Measurements from ENCODE around the gene CREB3L2.

CREB3L2 gene

DNA sequence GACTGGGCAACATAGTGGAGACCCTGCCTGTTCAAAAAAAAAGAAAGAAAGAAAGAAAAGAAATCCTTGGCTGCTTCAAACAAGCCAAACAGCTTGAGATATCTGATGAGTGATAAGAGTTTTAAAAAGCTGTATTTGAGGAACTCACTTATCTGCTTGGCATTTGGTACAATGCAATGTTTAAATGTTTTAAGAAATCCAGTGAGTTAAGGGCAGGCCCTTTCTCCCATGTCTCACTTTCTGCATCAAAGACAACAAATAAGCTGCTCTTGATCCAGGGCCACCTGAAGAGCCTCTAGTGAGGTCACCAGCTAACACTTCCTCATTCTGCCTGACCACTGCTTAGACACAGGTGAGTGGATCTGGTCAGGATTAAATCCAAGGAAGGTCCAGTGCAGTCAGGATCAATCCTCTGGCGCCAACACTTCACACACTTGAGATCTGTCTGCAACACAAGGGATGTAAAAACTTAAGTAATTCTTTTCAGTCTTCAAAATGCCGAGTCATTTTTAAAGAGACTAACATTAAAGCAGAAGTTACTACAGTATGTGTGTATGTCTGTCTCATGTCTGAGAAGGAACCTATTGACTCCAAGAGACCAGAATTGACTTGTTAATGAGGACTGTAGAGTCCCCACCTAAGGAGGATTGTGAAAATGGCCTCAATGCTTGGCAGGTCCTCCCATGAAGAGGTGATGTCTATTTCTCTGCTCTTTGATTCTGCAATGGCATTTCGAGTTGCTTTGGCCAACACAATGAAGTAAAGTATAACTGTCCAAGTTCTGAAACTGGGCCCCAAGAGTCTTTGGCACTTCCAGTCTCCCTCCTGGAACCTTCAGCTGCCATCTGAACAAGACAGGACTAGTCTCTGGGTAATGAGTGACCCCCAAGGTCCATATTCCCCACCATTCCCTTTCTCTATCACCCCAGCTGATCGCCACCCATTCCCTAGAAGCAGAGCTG is 43.1 kb downstream of the CREB3L2 start:
- DNase-seq (ENCODE audit: low read depth, low spot score) = no peak
- no peak overlapping the region for H3K4me3 ChIP-seq (ENCODE audit: low read length)

DNA sequence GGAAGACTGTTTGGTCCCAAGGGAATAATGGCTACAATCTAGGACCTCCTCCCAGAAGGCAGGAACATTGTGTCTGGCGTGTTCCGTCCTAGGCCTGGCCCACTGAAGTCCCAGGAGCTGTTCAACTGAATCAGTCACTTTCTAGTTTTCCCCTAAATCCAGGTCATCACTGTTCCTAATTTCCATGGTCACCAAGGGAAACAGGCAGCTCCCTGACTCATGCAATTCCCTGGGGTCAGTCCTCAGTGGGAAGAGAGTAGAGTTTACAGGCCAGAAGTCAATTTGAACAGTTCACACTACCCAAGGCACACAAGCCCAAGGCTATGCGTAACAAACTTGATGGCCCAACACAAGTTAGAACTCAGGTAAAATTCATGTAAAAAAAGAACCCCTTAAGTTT is 44.0 kb downstream of the CREB3L2 start:
- no peak overlapping the region for H3K4me3 ChIP-seq (ENCODE audit: low read length)
- no peak for DNase-seq (ENCODE audit: low read depth, low spot score)

DNA sequence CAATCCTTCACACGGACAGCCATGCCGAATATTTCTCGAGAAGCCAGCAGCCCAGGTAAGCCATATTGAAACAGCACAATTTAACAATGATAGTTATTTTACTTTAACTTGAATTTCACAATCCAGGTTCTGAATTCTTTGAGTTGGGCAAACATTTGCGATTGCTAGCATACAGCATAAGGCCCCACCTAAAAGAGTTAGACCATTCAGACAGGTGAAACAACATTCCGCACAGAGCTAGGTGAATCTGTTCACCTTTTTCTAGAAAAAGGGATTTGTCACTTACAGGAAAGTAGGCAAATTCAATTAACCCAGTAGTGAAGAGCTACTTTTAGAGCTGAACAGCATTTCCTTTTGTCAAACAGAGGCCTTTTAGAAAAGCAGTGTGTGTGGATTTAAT is 45.3 kb downstream of the CREB3L2 start:
- no peak for DNase-seq (ENCODE audit: low read depth, low spot score)
- H3K4me3 ChIP-seq (ENCODE audit: low read length) = no peak overlapping the region

DNA sequence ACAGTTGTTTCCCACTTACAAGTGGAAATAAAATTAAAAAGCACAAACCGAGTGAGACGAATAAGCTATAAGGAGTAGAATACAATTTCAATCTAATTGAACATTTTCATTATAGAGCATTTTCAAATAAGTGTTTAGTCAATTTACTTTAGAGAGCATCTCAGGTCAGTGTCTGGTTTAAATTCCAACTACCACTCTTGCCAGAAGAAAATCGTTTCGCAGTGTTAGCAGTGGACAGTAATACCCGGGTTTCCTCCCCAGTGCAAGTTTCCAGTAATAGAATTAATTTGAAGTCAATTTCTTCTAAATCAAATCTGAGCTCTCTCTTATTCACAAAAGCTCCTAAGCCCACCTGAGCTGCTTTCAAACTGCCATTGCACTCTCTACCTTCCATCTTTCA is 45.7 kb downstream of the CREB3L2 start:
- DNase-seq (ENCODE audit: low read depth, low spot score) = no peak
- no peak overlapping the region for H3K4me3 ChIP-seq (ENCODE audit: low read length)

DNA sequence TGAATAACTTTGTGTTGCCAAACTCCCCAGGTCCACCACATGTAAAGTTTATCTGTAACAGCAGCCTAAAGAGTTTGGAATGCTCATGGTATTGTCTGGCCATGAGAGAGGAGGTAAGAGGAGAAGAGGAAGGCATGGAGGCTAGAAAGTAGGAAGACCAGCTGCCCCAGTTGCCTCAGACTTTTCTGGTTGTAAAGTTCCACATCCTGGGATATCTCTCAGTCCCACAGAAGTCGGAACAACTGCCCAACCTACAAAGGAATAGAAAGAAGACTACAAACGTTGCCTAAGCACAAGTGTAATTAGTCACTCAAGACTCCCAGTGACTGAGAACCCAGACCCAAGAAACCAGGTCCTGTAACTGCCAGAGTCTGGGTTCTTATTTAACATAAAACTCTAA is 47.3 kb downstream of the CREB3L2 start:
- no peak overlapping the region for H3K4me3 ChIP-seq (ENCODE audit: low read length)

DNA sequence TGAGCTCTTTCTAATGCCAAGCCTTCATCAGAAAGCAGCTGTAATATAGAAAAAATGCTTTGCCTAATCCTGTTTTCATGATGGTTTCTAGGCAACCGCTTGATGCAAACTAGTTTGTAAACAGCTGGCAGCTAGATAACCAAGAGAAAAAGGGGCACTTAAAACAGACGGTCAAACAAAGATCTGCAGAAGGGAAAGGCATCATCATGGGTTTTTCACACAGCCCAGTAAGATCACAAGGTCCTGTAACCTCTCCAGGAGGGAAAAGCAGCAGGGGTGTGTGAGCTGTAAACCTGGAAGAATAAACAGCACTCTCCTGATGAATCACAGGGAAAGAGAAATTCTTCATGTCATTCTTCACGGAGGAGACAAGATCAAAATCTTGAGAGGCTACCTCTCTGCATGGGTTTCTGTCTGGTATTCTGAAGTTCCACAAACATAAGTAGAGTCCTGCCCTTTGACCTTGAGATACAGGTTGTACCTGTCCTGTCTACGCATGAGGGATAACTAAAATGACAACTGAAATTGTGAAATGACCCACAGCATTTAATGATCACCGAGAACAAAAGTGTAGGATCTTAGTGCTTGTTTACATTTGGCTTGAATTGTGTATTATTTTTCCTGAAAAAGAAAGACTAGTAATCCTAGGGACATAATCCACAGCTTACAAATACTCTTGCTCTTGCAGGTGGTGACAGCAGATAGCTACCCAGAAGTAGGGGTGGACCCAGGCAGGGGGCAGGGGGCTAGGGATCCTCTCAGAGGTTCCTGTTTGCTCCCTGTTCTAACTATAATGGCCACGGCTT is 48.0 kb downstream of the CREB3L2 start:
- H3K4me3 ChIP-seq (ENCODE audit: low read length) = no peak overlapping the region
- DNase-seq (ENCODE audit: low read depth, low spot score) = no peak

More for the DNA sequence above, 47.3 kb downstream of the CREB3L2 start:
- DNase-seq (ENCODE audit: low read depth, low spot score) = no peak

DNA sequence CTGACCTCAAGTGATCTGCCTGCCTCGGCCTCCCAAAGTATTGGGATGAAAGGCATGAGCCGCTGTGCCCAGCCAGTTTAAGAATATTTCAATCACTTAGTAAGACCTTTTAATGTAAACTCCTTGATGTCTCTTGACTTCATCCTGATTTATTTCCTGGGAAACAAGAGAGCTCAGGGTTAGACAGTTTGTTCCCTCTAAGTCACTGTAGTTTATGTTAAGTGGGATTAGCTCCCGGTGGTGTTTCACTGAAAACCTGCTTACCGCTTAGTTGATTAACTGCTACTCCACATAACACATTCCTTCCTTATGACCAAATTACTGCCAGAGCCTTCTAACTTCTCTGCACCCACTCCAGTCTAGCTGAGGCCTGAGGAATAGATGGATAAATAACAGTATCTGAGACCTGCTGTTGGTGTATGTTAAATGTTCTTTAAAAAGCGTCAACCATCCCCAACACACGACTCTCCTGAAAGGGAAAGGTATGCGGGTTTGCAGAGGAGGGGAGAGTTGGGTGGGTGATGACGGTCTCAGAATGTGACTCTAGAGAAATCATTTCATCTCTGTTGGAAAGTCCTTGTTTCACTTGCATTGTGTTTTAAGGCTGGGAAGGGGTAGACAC is 48.7 kb downstream of the CREB3L2 start:
- DNase-seq (ENCODE audit: low read depth, low spot score) = no peak
- H3K4me3 ChIP-seq (ENCODE audit: low read length) = no peak overlapping the region

DNA sequence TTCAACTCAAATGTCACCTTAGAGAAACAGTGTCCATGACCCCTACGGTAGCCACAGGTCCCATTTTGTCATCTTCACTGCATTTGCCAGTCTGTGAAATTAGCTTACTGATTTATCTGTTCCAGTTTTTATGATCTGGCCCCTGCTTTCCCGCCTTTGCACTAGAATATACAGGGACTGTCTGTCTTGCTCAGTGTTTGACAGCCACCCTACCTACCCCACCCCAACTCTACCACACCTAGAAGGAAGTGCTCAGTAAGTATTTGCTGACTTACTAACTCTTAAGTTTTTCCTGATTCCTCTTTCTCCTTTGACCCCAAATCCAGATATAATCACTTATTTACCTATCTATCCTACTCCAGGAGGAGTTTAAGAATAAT is 49.5 kb downstream of the CREB3L2 start:
- no peak for DNase-seq (ENCODE audit: low read depth, low spot score)
- H3K4me3 ChIP-seq (ENCODE audit: low read length) = no peak overlapping the region

DNA sequence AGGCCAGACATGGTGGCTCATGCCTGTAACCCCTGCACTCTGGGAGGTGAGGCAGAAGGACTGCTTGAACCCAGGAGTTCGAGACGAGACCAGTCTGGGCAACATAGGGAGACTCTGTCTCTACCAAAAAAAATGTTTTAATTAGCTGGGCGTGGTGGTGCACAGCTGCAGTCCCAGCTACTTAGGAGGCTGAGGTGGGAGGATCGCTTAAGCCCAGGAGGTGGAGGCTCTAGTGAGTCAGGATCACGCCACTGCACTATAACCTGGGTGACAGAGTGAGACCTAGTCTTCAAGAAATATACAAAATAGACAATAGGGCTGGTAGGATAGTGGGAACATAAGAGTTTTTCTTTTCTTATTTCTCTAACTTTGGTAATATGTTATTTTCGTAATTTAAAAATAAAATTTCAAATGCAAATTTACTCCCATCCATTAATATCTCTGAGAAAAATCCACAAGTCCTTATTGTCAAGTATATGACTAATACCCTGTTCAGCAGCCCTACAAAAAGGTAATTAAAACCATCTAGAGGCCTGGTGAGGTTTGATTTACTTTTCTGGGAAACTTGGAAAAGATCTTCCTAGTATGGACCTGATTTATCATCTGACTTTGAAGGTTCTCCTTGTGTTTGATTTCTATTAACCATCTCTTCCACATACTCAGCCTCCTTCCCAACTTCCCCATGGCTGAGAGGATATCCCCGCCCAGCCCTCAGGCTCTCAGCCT is 50.0 kb downstream of the CREB3L2 start:
- no peak for DNase-seq (ENCODE audit: low read depth, low spot score)
- H3K4me3 ChIP-seq (ENCODE audit: low read length) = no peak overlapping the region

DNA sequence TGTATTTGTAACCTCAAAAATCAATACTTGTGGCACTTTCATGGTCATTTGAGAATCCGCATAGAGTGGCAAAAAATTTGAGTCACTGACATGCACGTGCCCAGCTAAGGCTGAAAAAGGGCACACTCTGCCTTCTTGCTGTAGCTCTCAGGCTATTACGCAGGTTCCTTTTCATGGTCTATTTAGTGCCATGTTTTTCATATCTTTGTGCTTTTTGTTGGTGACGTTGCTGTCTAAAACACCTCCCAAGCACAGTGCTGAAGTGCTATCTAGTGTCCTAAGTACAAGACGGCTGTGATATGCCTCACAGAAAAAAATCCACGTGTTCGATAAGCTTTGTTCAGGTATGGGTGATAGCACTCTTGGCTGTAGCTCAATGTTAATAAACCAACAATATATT is 50.9 kb downstream of the CREB3L2 start:
- DNase-seq (ENCODE audit: low read depth, low spot score) = no peak
- H3K4me3 ChIP-seq (ENCODE audit: low read length) = no peak overlapping the region

DNA sequence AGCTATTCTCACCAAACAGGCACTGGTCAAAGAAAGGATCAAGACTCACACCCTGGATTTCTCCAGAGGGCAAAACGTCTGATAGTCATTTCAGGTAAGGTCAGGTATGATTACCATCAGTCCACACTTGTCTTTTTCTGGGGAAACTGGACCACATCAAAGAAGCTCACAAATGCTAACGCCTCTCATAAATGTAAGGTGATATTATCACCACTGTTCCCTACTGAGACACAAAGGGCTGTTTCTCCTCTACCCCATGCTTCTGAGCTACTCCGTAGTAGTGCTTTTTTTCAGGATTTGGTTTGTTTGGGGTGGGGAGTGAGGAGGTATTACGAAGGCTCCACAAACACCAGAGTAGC is 51.6 kb downstream of the CREB3L2 start:
- H3K4me3 ChIP-seq (ENCODE audit: low read length) = no peak overlapping the region
- DNase-seq (ENCODE audit: low read depth, low spot score) = no peak

DNA sequence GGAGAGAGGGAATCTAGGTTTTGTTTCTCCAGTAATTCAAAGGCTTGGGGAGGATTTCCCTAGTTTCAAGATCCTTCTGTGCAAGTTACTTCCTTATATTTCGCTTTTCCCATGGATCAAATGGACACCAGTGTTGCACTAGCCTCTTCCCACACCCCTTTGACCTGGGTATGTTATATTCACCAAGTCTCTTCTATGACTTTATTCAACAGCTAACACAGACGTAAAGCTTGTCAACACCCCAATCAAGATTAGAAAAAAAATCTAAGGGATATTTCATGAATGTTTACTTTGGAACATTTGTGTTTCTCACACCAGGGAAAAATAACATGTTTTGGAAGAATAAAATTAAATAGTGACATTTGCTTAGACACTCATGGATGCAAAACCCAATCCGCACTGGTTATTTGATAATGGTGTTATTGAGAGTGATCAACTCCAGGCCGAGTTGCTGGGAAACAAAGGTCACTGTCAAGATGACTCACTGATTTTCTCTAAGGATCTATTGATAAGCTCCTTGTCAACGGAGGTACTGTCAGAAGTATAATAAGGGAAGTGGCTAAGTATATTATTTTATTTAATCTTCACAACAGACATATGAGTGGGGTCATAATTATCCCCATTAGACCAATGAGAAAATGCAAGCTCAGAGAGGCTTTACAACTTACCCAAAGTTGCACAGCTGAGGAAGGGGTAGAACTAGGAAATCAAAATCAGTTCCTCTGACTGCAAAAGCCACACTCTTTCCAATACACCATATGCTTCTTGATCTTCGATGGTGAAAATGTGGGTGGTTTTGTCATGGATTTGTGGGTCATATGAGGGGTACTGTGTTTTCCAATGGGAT is 52.2 kb downstream of the CREB3L2 start:
- DNase-seq (ENCODE audit: low read depth, low spot score) = no peak
- no peak overlapping the region for H3K4me3 ChIP-seq (ENCODE audit: low read length)

DNA sequence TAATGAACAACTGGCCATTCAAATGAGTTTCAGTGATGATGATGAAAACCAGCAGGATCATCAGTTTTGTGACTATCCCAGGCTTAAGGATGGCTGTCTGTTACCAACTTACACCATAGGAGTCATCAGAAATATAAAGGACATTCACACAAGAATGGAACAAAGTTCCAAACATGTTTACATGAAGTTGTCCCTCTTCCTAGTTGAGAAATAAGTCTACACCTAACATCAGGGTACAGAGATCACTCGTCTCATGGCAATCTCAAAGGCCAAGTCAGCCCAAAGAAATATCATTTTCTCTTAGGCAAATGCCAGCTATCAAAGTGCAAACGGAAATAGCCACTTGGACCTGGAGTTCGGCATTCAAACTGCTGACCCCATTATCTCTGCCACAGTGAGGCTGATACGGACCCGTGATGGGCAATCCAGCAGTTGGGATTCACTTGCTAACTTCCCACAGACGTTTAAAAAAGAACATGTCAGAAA is 53.0 kb downstream of the CREB3L2 start:
- no peak for DNase-seq (ENCODE audit: low read depth, low spot score)
- no peak overlapping the region for H3K4me3 ChIP-seq (ENCODE audit: low read length)

DNA sequence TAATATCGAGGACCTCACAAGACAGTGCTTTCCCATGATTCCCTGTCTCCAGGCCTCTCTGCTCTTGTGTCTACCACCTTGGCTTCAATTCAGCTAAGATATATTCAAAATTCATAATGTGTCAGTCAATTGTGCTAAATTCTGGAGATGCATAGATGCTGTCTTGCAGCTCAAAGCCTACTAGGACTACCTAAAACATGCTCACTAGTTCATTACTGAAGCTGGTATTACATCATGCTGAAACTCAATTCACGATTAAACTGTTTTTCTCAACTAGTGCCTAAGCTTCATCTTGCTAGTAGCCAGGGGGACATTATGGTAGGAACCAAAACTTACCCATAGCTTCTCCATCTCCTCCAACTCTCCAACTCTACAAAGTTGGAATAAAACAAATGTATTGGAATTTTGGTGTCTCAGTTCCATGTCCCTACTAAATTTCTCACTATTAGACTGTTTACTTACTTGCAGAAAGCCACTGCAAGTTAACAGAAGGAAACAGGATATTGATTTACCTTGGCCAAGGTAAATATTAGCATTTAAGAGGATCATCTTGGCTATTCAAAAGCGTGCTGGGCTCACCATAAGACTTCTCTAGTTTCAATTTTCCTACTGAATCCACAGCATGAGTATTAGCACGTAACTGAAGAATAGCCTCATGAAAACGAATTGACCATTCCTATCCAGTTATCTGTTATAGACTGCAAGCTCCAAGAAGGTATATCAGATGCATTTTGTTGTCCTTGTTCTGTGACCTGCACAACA is 53.6 kb downstream of the CREB3L2 start:
- no peak for DNase-seq (ENCODE audit: low read depth, low spot score)
- no peak overlapping the region for H3K4me3 ChIP-seq (ENCODE audit: low read length)

DNA sequence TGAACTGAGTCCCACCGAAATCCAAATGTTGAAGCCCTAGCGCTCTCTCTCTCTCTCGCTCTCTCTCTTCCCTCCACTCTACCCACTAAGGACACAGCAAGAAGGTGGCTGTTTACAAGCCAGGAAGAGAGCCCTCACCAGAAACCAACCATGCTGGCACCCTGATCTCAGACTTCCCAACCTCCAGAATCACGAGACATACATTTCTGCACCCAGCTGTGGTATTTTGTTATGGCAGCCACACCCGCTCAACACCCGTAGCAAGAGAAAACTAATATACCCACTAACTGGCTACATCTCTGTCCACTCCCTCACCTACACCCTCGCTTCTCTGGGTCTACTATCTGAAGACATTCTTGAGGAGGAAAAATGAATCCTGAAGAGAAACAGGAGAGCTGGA is 54.8 kb downstream of the CREB3L2 start:
- no peak for DNase-seq (ENCODE audit: low read depth, low spot score)
- H3K4me3 ChIP-seq (ENCODE audit: low read length) = no peak overlapping the region

DNA sequence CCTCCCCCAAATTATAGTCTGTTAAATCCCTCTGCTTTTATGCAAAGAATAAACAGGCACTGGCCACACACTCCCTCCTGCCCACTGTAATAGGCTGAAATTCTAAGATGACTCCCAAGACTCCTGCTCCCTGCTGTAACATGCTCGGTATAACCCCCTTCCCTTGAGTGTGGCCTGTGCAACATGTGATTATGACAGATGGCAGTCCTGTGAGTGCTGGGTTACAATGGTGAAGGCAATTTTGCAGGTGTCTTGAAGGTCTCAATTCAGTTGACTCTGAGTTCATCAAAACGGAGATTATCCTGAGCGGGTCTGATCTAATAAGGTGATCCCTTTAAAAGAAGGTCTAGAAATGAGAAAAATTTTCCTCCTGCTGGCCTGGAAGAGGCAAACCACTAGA is 55.9 kb downstream of the CREB3L2 start:
- DNase-seq (ENCODE audit: low read depth, low spot score) = no peak
- no peak overlapping the region for H3K4me3 ChIP-seq (ENCODE audit: low read length)

DNA sequence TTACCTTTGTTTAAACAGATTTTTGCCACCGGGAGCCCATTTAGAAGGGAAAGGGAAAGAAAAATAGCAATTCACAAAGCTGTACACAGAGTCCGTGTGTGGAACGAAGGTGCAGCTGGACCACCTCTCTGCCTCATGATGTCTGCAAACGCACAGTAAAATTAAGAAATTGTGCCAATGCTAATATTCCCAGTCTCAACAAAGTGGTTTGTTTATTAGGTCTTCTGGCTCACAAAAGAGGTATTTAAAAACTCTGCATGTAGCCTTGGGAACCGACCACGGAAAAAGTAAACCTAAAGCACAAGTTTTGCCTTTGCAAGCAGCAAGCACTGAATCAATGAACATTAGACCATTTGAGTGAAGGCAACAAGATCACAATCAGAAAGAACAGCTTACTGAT is 57.7 kb downstream of the CREB3L2 start:
- no peak overlapping the region for H3K4me3 ChIP-seq (ENCODE audit: low read length)
- DNase-seq (ENCODE audit: low read depth, low spot score) = no peak

DNA sequence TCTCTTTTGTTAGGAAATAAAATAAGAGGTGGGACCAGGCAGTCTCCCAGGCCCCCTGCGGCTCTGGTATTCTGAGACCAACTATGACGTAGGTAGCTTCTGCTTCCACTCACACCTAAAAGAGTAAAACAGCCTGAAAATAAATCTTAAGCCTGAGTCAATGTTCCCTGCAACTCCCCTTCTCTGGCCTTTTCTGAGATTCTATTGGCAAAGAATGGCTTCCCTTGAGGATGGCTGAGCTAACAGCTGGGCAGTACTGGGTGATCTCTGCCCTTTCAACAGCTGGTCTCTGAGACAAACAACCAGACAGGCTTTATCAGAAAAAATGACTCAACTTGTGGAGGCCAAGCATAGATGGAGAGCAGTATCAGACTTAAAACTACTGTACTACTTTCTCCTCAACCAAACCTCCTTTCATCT is 58.7 kb downstream of the CREB3L2 start:
- H3K4me3 ChIP-seq (ENCODE audit: low read length) = no peak overlapping the region
- DNase-seq (ENCODE audit: low read depth, low spot score) = no peak

Measured in Jurkat, Clone E6-1 (cell line).